Kidney (tissue), 14 donors: ENCODE measurements around the gene EEF2KMT. TPM values are rescaled to one million over a fixed set of nuclear protein-coding genes. Genes with fewer than 3 reads are reported as not detected.
A peak's percentile ranks its signal among the peaks of the same experiment; 100 is the strongest.
"Not testable (repeated sequence)": the region's sequence is repeated elsewhere in the genome, so short reads cannot be mapped to it uniquely, and the experiment has no call there.

Source experiments
- DNase-seq, 5 donors: peaks; one replicate each; pipeline ENCODE4 v3.0.0-alpha.2; 2013 to 2020
- FAIRE-seq: peaks from 2 replicates; lab custom pipeline; 2012; peaks lifted over from hg19 to GRCh38; lab: Jason Lieb, UNC
- H3K27ac ChIP-seq, 2 donors: one replicate each; pipeline ENCODE4 v1.7.0; 2013; ENCODE audit warnings: low read depth in 2 of 2, low read length in 2 of 2, inconsistent platforms in 1 of 2
- H3K27me3 ChIP-seq: one replicate; pipeline ENCODE4 v1.7.1; 2013; ENCODE audit warnings: low read length, inconsistent platforms; ENCODE audit not compliant: control insufficient read depth, insufficient read depth
- H3K36me3 ChIP-seq, 3 donors: one replicate each; pipeline versions ENCODE4 v1.7.0 to v1.7.1; 2013; ENCODE audit warnings: low read length in 3 of 3, control low read depth in 1 of 3, inconsistent platforms in 1 of 3; ENCODE audit not compliant: insufficient read depth in 3 of 3, control insufficient read depth in 2 of 3
- H3K4me1 ChIP-seq, 3 donors: one replicate each; pipeline versions ENCODE4 v1.7.0 to v1.7.1; 2013; ENCODE audit warnings: low read length in 3 of 3, inconsistent platforms in 1 of 3, low read depth in 1 of 3; ENCODE audit not compliant: control insufficient read depth in 2 of 3, insufficient read depth in 2 of 3
- H3K4me3 ChIP-seq, 3 donors: one replicate each; pipeline versions ENCODE4 v1.7.0 to v1.8.1; 2013; ENCODE audit warnings: low read length in 3 of 3, control low read depth in 1 of 3, inconsistent platforms in 1 of 3
- H3K9ac ChIP-seq, 3 donors: one replicate each; pipeline versions ENCODE4 v1.7.0 to v1.7.1; 2013; ENCODE audit warnings: low read length in 3 of 3, control low read depth in 1 of 3, inconsistent platforms in 1 of 3
- H3K9me3 ChIP-seq, 3 donors: one replicate each; pipeline versions ENCODE4 v1.7.0 to v1.7.1; 2013; ENCODE audit warnings: low read length in 3 of 3, control low read depth in 1 of 3, inconsistent platforms in 1 of 3; ENCODE audit not compliant: control insufficient read depth in 2 of 3, insufficient read depth in 1 of 3
- intact Hi-C: fragments of 100-400 bp; cut with DNase I; formaldehyde crosslinking; loops from one replicate; pipeline ENCODE4 v1.11.1; 2022
- polyA plus RNA-seq: library from polyadenylated mRNA; stranded (reverse); fragments of 350-450 nt; fragmentation: Illumina TruSeq; extraction: RNeasy Lipid Tissue Mini Kit (QIAGEN cat#74804); gene quantifications from one replicate; pipeline ENCODE4 v1.2.3, GENCODE V29; 2014; ENCODE audit warnings: low read depth, low replicate concordance; ENCODE audit not compliant: insufficient read depth
- total RNA-seq: library from RNA; stranded (reverse); fragmentation: NEBNext Ultra II Directional; extraction: Animal tissue kit (Norgen Biotek cat#: 25700); gene quantifications from one replicate; pipeline ENCODE4 v1.2.1, GENCODE V29; 2021
- TF ChIP-seq, protein P1 (sequence below): IDR thresholded peaks from 3 replicates; pipeline ENCODE4 v1.5.1; 2012; ENCODE audit warnings: mild to moderate bottlenecking, moderate library complexity, borderline replicate concordance; ENCODE audit not compliant: insufficient read depth; ENCODE audit errors: extremely low read depth
- donor health status: control.
- donor health status: control.
- donor health status: control.
- donor health status: control.
- donor health status: control.
- donor health status: DM: yes; HTN: yes; CAD: no.
- donor health status: Normal renal cell carcinoma (clear cell type).

Gene EEF2KMT
- total and polyA plus RNA-seq, 2 donors from 2014 or later, result 11.1 to 12.8 TPM

DNA sequence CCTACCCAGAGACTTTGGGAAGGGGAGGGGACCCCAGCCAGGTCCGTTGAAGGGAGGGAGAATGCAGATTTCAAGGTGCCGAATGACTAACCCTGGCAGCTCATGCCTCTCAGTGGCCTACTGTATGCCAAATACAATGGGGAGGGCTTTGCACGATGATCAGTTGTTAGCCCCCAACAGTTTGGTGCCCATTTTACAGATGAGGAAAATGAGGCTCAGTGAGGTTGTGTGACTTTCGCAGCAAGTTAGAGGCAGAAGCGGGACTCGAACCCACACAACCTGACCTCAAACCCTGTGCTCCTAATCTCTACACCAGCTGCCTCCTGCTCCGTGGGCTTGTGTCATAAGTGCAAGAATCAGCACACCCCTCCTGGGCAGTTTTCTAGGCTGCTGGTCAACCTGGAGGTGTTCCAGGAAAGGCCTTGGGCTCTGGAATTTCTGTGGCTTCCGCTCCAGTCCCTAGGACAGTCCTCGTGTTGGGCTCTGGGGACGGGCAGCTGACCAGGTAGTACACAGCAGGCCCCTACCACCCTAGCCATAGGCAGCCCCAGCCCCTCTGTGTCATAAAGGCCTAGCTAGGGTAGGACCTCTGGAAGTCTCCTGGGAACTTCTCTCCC lies 52.0 kb downstream of the EEF2KMT start:
- DNase-seq, result peak in 2 of 5 donors; percentile 15 to 18
- Histone ChIP-seq H3K9me3 (no peaks in the 10 kb centered on the region), H3K4me3 (no peak overlapping the region), H3K4me1 (no peaks in the 10 kb centered on the region), H3K27ac (no peak overlapping the region), H3K27me3 (no peaks in the 10 kb centered on the region), H3K36me3 (peaks cover 0 to 3% (median 0%) of the 10 kb centered on the region in 3 donors), H3K9ac (no peak overlapping the region)
- TF ChIP-seq, protein P1, sequence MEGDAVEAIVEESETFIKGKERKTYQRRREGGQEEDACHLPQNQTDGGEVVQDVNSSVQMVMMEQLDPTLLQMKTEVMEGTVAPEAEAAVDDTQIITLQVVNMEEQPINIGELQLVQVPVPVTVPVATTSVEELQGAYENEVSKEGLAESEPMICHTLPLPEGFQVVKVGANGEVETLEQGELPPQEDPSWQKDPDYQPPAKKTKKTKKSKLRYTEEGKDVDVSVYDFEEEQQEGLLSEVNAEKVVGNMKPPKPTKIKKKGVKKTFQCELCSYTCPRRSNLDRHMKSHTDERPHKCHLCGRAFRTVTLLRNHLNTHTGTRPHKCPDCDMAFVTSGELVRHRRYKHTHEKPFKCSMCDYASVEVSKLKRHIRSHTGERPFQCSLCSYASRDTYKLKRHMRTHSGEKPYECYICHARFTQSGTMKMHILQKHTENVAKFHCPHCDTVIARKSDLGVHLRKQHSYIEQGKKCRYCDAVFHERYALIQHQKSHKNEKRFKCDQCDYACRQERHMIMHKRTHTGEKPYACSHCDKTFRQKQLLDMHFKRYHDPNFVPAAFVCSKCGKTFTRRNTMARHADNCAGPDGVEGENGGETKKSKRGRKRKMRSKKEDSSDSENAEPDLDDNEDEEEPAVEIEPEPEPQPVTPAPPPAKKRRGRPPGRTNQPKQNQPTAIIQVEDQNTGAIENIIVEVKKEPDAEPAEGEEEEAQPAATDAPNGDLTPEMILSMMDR, result no peak
- FAIRE-seq, result no peak
- intact Hi-C loops, result no loop called here

- FAIRE-seq, H3K9ac ChIP-seq, H3K4me1 ChIP-seq, H3K27ac ChIP-seq, intact Hi-C loops, H3K36me3 ChIP-seq, H3K27me3 ChIP-seq, H3K4me3 ChIP-seq, H3K9me3 ChIP-seq: not testable (repeated sequence)
- peak in 1 of 5 donors; percentile 8 for DNase-seq
Observed at GRCh38 chr16:5044581-5044980, 53.0 kb downstream of the EEF2KMT start.

GRCh38 chr16:5044011-5044540 lies 53.5 kb downstream of the EEF2KMT start:
- H3K27ac ChIP-seq, result no peak overlapping the region
- H3K9me3 ChIP-seq, result no peaks in the 10 kb centered on the region
- intact Hi-C loops, result no loop called here
- FAIRE-seq (no peak), DNase-seq (peak in 1 of 5 donors; percentile 19)
- no peak overlapping the region for H3K9ac ChIP-seq
- H3K4me3 ChIP-seq, result no peak overlapping the region
- H3K4me1 ChIP-seq, result no peaks in the 10 kb centered on the region
- H3K36me3 ChIP-seq, result peaks cover 0 to 3% (median 0%) of the 10 kb centered on the region in 3 donors
- TF ChIP-seq, protein P1, result no peak
- no peaks in the 10 kb centered on the region for H3K27me3 ChIP-seq

GRCh38 chr16:5042574-5043171 lies 54.9 kb downstream of the EEF2KMT start:
- intact Hi-C loops, result no loop called here
- Histone ChIP-seq H3K36me3 (peaks cover 0 to 3% (median 0%) of the 10 kb centered on the region in 3 donors), H3K27ac (no peak overlapping the region), H3K4me3 (no peak overlapping the region), H3K9ac (no peak overlapping the region), H3K9me3 (no peaks in the 10 kb centered on the region), H3K27me3 (no peaks in the 10 kb centered on the region), H3K4me1 (no peaks in the 10 kb centered on the region)
- DNase-seq, result peak in 2 of 5 donors; percentile 25 to 26
- TF ChIP-seq, protein P1, result no peak
- no peak for FAIRE-seq
